ENCODE results near the gene MIAT.

DNA sequence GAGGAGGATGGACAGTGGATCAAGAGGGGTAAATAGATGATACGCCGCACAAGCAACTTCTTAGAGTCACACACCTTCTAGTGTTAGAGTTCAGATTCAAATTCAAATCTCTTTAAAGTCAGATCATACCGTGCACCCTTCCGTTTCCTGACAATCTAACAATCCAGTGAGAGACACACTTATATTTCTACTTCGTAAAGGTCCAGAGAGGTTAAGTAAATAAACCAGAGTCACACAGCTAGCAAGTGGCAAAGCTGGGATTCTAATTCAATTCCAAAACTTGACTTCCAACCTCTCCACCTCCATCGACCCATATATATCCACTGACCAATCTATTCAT is 34.0 kb downstream of the MIAT start:
- TF ChIP-seq, protein P1, sequence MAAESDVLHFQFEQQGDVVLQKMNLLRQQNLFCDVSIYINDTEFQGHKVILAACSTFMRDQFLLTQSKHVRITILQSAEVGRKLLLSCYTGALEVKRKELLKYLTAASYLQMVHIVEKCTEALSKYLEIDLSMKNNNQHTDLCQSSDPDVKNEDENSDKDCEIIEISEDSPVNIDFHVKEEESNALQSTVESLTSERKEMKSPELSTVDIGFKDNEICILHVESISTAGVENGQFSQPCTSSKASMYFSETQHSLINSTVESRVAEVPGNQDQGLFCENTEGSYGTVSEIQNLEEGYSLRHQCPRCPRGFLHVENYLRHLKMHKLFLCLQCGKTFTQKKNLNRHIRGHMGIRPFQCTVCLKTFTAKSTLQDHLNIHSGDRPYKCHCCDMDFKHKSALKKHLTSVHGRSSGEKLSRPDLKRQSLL (tag by site-specific recombination; IDR thresholded peaks at IDR 0.05) = no peak
- TF ChIP-seq ZNF132 (tag by site-specific recombination; IDR thresholded peaks at IDR 0.05; ENCODE audit: borderline replicate concordance) = no peak
- TF ChIP-seq, protein P2, sequence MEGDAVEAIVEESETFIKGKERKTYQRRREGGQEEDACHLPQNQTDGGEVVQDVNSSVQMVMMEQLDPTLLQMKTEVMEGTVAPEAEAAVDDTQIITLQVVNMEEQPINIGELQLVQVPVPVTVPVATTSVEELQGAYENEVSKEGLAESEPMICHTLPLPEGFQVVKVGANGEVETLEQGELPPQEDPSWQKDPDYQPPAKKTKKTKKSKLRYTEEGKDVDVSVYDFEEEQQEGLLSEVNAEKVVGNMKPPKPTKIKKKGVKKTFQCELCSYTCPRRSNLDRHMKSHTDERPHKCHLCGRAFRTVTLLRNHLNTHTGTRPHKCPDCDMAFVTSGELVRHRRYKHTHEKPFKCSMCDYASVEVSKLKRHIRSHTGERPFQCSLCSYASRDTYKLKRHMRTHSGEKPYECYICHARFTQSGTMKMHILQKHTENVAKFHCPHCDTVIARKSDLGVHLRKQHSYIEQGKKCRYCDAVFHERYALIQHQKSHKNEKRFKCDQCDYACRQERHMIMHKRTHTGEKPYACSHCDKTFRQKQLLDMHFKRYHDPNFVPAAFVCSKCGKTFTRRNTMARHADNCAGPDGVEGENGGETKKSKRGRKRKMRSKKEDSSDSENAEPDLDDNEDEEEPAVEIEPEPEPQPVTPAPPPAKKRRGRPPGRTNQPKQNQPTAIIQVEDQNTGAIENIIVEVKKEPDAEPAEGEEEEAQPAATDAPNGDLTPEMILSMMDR (tag by site-specific recombination; IDR thresholded peaks at IDR 0.05) = no peak
- TF ChIP-seq ZNF514 (tag by site-specific recombination; IDR thresholded peaks at IDR 0.05) = no peak
- no peak for TF ChIP-seq ZNF837 (tag by site-specific recombination; IDR thresholded peaks at IDR 0.05)
- TF ChIP-seq ZNF621 (tag by site-specific recombination; IDR thresholded peaks at IDR 0.05) = no peak

Data from HEK293 (cell line).